HG02870 (cell line): ENCODE data around the gene CPSF3.
"Not testable (repeated sequence)": the region's sequence is repeated elsewhere in the genome, so short reads cannot be mapped to it uniquely, and the experiment has no call there.

ENCODE experiments used
- ATAC-seq: cut with Tn5 transposase; IDR thresholded peaks from one replicate; pipeline ENCODE4 v1.9.1; 2021; ENCODE audit warnings: mild to moderate bottlenecking, moderate library complexity; ENCODE audit not compliant: unreplicated experiment

Gene CPSF3

DNA sequence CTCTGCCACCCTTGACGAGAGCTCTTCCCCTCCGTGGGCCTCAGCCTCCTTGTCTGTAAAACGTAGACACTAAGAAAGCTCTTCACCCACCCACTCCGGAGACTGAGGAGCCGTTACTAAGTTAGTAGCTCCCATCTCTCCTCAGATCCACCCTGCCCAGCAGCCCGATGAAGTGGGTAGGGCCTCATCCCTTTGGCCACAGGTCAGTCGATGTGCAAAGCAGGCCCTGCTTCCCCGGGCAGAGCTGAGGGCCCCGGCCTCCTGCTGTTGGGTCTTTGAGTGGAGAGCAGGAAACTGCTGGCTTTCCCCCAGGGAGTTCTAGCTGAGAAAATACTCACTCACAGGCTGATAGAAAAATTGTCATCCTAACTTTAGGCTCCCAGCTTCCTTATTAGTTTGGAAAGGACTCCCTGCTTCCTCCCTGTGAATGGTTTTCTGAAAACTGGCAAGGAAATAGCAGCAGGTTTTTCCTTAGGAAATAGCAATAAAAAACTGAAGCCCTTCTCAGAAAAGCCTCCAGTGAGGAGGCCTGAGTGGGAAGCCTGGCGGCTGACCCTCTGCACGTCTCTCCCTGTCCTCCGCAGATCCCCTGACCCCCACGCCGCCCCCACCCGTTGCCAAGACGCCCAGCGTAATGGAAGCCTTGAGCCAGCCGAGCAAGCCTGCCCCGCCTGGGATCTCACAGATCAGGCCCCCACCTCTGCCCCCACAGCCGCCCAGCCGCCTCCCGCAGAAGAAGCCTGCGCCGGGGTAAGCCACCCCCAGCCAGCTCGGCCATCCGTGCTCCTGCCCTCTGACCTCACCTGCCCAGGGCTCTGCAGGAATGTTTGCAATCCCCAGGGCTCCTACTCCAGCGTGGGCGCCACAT is 30.3 kb upstream of the CPSF3 start:
- no peak for ATAC-seq

DNA sequence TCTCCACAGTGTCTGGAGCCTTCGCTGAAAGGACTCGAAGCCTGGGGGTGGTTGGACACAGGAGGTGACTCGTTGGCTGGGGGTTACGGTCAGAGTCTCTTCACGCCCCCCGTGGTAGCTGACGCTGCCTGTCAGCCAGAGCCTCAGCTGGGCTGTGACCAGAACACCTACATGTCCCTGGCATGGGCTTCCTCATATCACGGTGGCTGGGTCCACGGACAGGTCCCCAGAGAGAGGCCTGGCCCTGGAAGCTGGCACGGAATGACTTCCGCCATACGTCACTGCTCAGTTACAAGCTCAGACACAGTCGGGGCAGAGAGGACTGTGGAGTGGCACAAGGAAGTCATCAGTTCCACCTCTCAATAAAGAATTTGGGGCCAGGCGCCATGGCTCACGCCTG is 28.6 kb upstream of the CPSF3 start:
- ATAC-seq = no peak

DNA sequence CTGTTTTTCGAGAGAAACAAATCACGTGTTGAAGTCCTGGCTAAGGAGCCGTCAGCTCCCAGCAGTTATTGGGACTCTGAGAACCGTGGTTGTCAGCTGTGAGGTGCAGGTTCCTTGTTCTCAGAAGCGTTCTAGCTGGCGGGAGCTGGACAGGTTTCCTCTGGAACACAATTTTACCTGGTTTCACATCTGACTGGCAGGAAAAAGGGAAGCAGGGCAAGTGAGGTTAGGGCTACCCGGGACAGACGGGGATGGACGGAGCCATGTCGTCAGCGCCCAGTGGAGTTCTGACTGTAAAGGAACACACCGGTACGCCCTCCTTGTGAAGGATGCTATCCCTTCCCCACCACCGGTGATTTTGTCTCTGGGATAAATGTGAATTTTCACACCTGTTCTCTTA is 26.3 kb upstream of the CPSF3 start:
- ATAC-seq = no peak

DNA sequence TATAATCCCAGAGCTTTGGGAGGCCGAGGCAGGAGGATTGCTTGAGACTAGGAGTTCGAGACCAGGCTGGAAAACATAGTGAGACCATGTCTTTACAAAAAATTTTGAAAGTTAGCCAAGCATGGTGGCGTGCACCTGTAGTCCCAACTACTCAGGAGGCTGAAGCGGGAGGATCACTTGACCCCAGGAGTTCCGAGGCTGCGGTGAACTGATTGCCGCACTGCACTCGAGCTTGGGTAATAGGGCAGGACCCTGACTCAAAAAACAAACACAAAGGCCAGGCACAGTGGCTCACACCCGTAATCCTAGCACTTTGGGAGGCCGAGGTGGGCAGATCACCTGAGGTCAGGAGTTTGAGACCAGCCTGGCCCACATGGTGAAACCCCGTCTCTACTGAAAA is 25.2 kb upstream of the CPSF3 start:
- ATAC-seq = not testable (repeated sequence)

DNA sequence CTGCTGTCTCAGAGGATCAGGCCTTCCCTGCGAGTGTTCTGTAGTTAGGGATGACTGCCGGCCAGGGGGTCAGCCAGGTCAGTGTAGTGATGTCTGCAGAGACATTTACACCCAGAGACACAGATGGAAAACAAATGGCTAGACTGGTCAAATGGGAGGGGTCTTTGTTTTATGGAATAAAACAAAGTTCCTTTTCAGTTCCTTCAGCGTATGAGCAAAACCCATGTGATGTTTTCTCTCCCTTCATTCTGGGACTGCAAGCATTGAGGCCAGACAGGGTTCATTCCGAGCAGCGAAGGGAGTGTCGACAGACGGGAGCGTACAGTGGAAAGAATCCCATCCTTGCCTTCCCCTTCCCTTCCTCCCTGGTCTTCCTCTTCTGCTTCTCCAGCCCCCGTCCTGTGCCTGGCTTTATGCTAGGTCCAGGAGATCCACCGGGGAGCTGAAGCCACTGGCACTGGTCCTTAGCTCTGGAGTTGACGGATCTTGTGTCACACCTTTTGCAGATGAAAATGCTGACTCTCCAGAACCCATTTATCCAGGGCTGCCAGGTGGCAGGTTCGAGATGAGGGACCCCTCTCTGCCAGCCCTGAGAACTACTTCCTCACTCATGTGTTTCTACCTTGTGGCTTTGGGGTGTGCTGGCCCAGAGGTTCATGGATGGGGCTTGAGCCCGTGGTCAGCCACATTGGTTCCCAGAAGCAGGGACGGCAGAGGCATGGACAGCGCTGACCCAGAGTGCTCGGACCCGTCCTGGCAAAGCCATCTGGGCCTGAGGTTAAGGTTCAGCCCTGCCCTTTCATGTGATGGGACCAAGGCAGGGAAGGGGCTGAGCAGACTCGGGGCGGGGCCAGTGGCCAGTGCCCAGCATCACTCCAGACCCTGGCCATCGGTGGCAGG is 24.3 kb upstream of the CPSF3 start:
- ATAC-seq = no peak

DNA sequence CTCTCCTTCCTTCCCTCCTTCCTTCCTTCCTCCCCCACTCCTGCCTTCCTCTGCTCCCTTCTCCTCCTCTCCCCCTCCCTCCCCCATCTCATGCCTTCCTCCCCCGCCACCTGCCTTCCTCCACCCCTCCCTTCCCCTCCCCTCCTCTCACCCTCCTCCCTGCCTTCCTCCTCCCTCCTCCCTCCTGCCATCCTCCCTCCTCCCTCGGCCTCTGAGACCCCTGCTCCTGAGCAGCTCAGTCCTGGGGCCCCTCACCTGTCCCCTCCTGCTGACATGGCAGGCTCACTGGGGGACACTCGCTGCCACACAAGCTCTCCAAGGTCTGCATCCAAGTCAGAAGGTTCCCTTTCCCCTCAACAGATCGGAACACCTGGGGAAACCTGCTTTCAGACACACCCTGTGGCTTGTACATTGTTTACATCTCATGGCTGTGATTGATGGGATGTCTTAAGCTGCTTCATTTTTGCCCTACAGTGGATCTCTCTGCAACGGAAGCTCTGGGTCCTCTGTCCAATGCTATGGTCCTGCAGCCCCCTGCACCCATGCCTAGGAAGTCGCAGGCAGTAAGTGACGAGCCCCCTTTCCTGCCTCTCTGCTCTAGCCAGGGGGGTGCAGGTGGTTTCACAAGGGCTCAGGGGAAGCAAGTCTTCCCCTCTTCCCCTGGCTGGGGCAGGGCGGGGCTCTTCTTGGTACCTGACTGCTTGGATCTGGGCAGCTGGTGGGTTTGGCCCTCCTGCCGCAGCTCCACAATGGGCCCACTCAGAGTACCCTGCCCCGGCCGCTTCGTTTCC is 23.0 kb upstream of the CPSF3 start:
- no peak for ATAC-seq

DNA sequence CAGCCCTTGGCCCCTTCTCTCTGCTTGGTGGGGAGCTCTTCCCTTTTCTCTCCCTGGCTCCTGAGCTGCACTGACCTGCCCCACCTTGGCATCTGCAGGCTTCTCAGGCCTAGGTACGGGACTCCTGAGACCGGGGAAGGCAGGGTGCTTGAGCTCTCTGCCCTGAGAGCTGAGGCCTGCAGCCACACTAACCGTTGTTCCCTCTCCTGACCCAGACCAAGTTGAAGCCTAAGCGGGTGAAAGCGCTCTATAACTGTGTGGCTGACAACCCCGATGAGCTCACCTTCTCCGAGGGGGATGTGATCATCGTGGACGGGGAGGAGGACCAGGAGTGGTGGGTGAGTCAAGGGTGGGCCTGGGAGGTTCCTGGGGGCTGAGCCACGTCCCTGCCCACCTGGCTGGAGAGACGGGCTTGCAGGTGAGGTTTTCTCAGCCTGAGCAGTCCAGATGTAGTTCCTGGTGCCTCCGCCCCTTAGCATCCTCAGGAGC is 22.4 kb upstream of the CPSF3 start:
- ATAC-seq = no peak

DNA sequence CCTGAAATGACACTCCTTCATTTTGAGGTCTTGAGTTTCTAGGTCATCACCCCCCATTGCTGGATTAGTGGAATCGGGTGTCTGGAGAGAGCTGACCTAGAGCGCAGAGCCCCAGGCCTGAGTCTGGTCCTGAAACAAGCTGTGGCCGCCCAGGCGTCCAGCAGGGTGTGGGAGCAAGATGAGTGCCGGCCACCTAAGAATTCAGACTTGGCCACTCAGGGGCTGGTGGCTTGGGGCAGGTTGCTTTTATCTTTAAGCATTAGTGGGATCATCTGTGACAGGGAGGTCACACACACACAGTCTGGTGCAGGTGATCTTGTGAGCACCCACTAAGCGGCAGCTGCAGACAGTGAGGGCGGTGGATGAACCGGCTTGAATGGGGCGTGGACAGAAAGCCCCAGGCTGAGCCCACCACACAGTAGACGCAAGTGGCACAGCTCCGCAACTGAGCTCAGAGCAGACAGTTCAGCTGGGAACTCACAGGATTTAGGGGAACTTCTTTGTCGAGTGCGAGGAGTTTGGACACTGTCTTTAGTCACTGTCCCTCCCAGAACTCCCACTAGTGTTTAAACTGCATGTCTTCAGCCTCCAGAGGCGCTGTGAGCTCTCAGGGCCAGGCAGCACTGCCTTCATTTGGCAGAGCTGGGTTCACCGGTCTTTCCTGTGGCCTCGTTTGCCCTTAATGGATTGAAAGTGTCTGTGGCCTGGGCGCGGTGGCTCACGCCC is 21.6 kb upstream of the CPSF3 start:
- no peak for ATAC-seq

DNA sequence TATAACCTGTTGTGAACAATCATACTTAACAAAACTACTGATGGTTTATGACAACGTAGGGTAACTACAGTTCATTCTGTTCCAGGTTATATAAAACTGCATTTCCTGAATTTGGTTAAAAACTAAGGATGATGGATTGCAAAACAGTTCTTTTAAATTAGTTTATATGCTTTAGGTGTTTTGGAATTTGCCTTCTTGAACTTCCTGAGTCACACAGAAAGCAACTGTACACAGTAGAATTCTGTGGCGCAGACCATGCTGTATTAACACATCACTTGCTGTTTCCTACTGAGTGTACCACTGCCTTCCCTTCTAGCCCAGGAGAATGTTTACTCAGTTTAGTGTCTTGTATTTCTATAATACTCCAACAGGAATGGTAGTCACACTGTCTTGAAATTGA is 19.5 kb upstream of the CPSF3 start:
- no peak for ATAC-seq

DNA sequence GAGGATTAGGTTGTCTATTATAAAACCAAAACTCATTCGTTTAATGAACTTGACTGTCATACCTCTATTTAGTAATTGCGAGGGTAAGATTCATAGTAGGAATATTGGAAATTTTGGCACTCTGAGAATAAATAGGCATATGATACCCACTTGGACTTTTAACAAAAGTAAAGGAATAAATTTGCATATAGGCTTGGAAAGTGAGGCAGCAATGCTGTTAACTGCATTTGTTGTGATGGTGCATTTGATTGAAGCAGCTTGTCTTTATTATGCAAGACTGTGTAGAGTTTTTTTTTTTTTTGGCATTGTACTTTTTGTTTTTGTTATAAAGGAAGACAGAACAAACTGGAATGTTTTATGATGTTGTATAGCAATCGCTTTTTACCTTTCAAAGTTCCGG is 19.0 kb upstream of the CPSF3 start:
- ATAC-seq = no peak

DNA sequence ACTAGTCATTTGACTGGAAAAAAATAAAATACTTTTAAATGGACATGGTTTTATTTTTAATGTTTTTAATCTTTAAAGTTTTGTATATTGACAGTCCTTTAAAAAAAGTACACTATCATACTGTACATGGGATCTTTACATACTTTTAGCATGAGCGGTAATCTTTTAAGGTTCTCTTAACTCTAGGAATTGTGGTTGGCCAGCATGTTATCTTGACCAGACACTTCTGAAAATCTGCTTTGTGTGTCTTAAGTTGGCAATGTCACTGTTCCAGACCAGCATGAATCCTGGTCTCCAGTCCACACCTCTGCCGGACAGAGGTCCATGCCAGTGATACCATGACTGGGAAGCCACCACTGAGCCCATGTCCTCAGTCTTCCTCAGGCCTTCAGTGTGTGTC is 17.8 kb upstream of the CPSF3 start:
- ATAC-seq = no peak

DNA sequence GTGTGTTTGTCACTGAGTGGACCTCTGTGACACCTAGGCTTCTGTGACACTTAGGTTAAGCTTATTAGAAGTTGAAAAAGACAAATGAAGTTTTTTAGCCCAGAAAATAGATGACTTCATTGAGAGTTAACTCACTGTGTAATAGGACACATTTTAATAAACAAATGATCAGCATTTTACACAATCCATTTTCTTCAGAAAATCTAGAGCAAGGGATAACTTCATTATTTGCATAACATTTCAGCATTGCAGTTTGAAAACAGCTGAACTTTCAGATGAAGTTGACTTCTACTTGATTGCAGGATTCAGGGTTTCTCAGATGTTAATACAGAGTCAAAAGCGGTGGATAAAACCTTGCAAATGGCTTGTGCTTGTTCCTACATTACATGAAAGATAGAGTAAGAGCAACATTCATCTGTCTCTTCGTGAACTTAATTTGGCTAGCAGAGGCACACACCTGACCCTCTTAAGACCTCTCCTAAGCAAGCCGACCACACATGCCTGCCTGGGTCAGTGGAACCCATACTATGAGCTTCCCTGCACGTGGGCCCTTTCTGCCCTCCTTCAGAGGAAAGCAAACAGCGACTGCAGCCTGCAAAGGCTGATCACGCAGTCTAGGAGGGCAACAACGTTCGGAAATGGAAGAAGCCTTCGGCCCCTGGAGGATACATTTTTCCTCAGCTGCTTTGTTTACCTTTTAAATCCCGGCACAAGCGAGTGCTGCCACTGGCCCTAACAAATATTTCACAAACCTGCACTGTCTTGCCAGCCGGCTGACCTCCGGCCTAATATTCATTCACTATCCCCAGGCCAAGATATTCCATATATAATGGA is 16.7 kb upstream of the CPSF3 start:
- ATAC-seq = no peak

DNA sequence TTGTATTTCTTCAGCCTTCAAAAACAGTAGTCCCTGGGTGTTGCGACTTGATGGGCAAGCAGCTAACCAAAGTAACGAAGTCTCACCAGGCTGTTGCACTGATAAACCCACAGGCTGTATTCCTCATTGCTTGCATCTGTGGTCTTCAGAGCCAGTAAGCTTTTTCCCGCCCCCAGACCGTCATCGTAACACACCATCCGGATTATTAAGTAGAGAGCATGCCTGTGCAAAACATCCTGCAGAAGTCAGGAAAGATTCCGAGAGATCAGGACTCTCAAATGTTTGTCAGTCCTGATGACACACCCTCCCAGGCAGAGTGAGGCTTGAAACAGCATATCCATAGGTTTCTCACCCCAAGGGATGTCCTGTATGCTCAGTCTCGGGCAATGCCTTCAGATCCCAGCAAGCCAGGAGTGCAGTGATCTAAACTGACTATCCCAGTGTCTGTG is 16.1 kb upstream of the CPSF3 start:
- no peak for ATAC-seq

DNA sequence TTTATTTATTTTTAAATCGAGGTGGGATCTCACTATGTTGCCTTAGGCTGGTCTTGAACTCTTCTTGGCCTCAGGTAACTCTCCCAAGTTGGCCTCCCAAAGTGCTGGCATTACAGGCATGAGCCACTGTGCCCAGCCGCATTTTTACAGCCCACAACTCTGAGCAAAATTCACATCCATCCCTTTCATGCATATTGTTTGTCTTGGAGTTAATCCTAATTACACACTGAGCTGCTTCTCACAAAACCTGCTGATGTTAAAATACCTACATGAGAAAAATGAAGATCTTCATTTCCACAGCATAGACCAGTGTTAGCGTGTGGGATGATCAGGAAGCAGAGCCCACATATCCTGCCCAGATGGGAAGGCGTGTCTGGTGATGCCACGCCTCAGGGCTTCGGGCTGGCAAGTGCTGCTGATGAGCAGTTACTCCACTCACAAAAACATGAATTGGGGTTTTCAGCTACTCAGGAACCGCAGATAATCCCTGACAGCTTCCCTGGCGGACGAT is 14.8 kb upstream of the CPSF3 start:
- ATAC-seq = no peak

DNA sequence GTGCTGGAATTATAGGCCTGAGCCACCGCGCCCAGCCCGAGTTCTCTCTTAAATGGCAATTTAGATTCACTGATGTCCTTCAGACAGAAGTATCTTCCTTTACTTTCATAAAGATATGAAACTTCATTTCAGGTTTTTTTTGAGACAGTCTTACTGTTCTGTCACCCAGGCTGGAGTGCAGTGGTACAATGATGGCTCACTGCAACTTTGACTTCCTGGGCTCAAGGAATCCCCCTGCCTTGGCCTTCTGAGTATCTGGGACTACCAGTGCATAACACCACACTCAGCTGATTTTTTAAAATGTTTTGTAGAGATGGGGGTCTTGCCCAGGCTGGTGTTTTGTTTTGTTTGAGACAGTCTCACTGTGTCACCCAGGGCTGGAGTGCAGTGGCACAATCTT is 13.3 kb upstream of the CPSF3 start:
- ATAC-seq = no peak

DNA sequence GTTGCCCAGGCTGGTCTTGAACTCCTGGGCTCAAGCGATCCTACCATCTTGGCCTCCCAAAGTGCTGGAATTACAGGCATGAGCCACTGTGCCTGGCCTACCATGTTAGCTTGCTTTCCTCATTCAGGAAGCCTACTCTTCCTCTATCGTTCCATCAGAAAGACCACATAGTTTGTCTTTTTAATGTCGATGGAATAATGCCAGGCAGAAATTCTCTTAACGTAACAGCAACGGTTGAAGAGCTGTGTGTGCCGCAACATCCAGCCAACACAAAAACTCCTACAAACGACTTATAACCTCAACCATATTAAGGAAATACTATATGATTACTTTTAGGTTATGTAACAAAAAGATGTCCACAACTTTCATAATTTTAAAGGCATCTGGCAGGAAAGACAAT is 10.7 kb upstream of the CPSF3 start:
- ATAC-seq = no peak

DNA sequence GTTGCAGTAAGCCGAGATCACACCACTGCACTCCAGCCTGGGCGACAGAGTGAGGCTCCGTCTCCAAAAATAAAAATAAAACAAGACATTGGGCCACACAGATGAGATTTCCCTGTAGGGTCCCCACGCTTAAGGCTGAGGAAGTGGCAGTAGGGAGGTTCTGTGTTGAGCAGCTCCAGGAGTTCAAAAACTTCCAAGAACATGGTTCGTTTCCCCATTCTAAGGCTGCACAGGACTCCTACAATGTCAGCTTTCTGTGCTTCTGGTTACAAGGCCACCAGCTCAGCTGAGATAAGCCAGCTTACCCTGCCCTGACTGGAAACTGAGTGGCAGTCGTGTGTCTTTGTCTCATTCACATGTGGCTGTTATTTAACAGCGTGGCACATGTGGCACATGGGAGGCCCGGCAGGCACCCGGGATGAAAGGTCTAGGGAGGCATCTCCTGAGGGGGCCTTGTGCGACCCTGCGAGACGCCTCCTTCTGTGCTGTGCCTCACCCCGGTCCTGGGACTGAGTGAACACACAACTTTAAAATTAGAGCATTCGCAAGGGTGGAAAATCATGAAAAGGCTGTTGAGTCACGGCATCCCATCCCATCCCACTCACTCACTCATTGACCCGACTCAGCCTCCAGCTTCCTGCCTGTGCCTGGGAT is 7.8 kb upstream of the CPSF3 start:
- no peak for ATAC-seq

DNA sequence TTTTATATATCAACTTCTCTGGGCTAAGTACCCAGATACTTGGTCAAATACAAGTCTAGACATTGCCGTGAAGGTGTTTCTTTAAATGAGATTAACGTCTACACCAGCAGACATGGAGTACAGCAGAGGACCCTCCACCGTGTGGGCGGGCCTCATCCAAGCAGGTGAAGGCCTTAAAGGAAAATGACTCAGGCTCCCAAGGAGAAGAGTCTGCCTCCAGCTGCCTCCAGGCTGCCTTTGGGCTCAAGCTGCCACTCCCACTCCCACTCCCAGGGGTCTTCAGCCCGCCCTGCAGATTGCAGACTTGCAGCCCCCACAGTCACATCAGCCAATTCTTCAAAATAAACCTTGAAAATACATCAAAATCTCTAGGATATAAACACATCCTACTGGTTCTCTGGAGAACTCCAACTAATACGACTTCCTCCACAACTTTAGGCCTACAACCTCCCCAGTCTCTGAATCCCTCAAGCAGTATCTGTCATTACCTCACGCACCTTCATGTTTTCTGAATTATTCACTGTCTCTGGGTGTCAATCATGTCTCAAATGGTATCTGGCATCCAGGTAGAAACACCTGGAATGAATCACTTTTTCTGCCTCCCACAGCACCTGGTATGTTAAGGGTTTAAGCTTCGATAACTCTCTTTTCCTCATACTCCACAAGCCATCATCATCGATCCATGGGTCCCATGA is 7.0 kb upstream of the CPSF3 start:
- no peak for ATAC-seq
